GM12878 (cell line): ENCODE results near the gene BTBD10.

Experiments used
- CBX5 ChIP-seq: sonication (generic); IDR thresholded peaks from 2 replicates; pipeline ENCODE4 v1.6.1; 2016; ENCODE audit warnings: low read depth, moderate library complexity, mild to moderate bottlenecking, inconsistent platforms
- CHD2 ChIP-seq: IDR thresholded peaks from 2 replicates; pipeline ENCODE4 v1.6.1; 2011; ENCODE audit warnings: low read depth, low read length, improper control_type of control experiment, borderline replicate concordance
- HDGF ChIP-seq: fragments of 450-650 bp; IDR thresholded peaks from 2 replicates; pipeline ENCODE4 v1.6.1; 2016; ENCODE audit warnings: antibody characterized with exemption
- POLR2AphosphoS2 ChIP-seq: IDR thresholded peaks from 2 replicates; pipeline ENCODE4 v1.6.1; 2011; ENCODE audit warnings: low read depth, mild to moderate bottlenecking, low read length, improper control_type of control experiment, moderate library complexity
- RCOR1 ChIP-seq: conservative IDR thresholded peaks from 2 replicates; pipeline ENCODE4 v1.6.1; 2012; ENCODE audit warnings: low read depth, low read length, improper control_type of control experiment
- SREBF2 ChIP-seq: IDR thresholded peaks from 2 replicates; pipeline ENCODE4 v1.6.1; 2012; ENCODE audit warnings: mild to moderate bottlenecking, low read length
- ZNF274 ChIP-seq: IDR thresholded peaks from one replicate; pipeline ENCODE4 v1.8.0; 2011; ENCODE audit not compliant: insufficient read length, insufficient read depth
- ZNF384 ChIP-seq: IDR thresholded peaks from 2 replicates; pipeline ENCODE4 v1.6.1; 2012; ENCODE audit warnings: low read depth, mild to moderate bottlenecking, low read length, improper control_type of control experiment, borderline replicate concordance
- TF ChIP-seq, protein P1 (sequence below), 3 experiments: IDR thresholded peaks in 2 of 3; conservative IDR thresholded peaks in 1 of 3; 2 replicates each; pipeline ENCODE4 v1.5.1; 2011; ENCODE audit warnings: low read depth in 3 of 3, low read length in 3 of 3, mild to moderate bottlenecking in 3 of 3, control low read depth in 2 of 3, moderate library complexity in 2 of 3, inconsistent platforms in 1 of 3, mixed read lengths in 1 of 3; ENCODE audit not compliant: control insufficient read depth in 2 of 3, insufficient read depth in 1 of 3; ENCODE audit errors: extremely low read depth in 1 of 3
- TF ChIP-seq, protein P2 (sequence below): fragments of 150-350 bp; IDR thresholded peaks from 2 replicates; pipeline ENCODE4 v1.6.1; 2016; ENCODE audit warnings: low read depth, low read length
- TF ChIP-seq, protein P3 (sequence below): fragments of 450-650 bp; formaldehyde crosslinking; IDR thresholded peaks from 2 replicates; pipeline ENCODE4 v1.4.0; 2022; ENCODE audit warnings: mild to moderate bottlenecking, moderate library complexity

DNA sequence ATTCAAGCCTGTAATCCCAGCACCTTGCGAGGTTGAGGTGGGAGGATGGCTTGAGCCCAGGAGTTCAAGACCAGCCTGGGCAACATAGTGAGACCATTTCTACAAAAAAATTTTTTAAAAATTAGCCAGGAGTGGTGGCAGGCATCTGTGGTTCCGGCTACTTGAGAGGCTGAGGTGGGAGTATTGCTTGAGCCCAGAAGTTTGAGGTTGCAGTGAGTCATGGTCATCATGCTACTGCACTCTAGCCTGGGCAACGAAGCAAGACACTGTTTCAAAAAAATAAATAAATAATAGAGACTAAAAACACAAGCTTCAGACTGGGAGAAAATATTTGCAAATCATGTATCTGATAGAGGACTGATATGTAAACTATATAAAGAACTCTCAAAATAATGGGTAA, 33.2 kb downstream of the BTBD10 start:
- TF ChIP-seq, protein P1, sequence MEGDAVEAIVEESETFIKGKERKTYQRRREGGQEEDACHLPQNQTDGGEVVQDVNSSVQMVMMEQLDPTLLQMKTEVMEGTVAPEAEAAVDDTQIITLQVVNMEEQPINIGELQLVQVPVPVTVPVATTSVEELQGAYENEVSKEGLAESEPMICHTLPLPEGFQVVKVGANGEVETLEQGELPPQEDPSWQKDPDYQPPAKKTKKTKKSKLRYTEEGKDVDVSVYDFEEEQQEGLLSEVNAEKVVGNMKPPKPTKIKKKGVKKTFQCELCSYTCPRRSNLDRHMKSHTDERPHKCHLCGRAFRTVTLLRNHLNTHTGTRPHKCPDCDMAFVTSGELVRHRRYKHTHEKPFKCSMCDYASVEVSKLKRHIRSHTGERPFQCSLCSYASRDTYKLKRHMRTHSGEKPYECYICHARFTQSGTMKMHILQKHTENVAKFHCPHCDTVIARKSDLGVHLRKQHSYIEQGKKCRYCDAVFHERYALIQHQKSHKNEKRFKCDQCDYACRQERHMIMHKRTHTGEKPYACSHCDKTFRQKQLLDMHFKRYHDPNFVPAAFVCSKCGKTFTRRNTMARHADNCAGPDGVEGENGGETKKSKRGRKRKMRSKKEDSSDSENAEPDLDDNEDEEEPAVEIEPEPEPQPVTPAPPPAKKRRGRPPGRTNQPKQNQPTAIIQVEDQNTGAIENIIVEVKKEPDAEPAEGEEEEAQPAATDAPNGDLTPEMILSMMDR (IDR thresholded peaks at IDR 0.05 in 2 of 3, conservative IDR thresholded peaks at IDR 0.05 in 1 of 3; ENCODE audit: control insufficient read depth in 2 of 3, extremely low read depth in 1 of 3, insufficient read depth in 1 of 3, low read depth in 3 of 3, low read length in 3 of 3) = no peak
- TF ChIP-seq HDGF = no peak
- TF ChIP-seq CBX5 = no peak
- TF ChIP-seq ZNF384 = no peak
- TF ChIP-seq POLR2AphosphoS2 = no peak
- TF ChIP-seq, protein P2, sequence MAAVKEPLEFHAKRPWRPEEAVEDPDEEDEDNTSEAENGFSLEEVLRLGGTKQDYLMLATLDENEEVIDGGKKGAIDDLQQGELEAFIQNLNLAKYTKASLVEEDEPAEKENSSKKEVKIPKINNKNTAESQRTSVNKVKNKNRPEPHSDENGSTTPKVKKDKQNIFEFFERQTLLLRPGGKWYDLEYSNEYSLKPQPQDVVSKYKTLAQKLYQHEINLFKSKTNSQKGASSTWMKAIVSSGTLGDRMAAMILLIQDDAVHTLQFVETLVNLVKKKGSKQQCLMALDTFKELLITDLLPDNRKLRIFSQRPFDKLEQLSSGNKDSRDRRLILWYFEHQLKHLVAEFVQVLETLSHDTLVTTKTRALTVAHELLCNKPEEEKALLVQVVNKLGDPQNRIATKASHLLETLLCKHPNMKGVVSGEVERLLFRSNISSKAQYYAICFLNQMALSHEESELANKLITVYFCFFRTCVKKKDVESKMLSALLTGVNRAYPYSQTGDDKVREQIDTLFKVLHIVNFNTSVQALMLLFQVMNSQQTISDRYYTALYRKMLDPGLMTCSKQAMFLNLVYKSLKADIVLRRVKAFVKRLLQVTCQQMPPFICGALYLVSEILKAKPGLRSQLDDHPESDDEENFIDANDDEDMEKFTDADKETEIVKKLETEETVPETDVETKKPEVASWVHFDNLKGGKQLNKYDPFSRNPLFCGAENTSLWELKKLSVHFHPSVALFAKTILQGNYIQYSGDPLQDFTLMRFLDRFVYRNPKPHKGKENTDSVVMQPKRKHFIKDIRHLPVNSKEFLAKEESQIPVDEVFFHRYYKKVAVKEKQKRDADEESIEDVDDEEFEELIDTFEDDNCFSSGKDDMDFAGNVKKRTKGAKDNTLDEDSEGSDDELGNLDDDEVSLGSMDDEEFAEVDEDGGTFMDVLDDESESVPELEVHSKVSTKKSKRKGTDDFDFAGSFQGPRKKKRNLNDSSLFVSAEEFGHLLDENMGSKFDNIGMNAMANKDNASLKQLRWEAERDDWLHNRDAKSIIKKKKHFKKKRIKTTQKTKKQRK = no peak
- TF ChIP-seq RCOR1 = no peak
- TF ChIP-seq, protein P3, sequence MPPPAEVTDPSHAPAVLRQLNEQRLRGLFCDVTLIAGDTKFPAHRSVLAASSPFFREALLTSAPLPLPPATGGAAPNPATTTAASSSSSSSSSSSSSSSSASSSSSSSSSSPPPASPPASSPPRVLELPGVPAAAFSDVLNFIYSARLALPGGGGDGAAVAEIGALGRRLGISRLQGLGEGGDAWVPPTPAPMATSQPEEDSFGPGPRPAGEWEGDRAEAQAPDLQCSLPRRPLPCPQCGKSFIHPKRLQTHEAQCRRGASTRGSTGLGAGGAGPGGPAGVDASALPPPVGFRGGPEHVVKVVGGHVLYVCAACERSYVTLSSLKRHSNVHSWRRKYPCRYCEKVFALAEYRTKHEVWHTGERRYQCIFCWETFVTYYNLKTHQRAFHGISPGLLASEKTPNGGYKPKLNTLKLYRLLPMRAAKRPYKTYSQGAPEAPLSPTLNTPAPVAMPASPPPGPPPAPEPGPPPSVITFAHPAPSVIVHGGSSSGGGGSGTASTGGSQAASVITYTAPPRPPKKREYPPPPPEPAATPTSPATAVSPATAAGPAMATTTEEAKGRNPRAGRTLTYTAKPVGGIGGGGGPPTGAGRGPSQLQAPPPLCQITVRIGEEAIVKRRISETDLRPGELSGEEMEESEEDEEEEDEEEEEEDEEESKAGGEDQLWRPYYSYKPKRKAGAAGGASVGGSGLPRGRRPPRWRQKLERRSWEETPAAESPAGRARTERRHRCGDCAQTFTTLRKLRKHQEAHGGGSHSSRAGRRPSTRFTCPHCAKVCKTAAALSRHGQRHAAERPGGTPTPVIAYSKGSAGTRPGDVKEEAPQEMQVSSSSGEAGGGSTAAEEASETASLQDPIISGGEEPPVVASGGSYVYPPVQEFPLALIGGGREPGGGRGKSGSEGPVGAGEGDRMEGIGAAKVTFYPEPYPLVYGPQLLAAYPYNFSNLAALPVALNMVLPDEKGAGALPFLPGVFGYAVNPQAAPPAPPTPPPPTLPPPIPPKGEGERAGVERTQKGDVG = no peak
- TF ChIP-seq CHD2 = no peak
- no peak for TF ChIP-seq ZNF274
- no peak for TF ChIP-seq SREBF2
